ENCODE data around the gene SLC27A5.

GRCh38 chr19:58543826-58544590 lies 32.2 kb upstream of the SLC27A5 start, which contains the start of gene TRIM28:
- TF ChIP-seq POLR2A (IDR thresholded peaks at IDR 0.05), result peak in 1 of 2 donors; percentile 99
- TF ChIP-seq CTCF (IDR thresholded peaks at IDR 0.05), result no peak
